Hindlimb muscle (tissue), 1 donor: Measurements from ENCODE around the gene NEDD9. TPM values are rescaled to one million over a fixed set of nuclear protein-coding genes. Genes with fewer than 3 reads are reported as not detected.

Experiments
- DNase-seq: peaks from one replicate; pipeline ENCODE4 v3.0.0-alpha.2; 2013
- polyA plus RNA-seq: library from polyadenylated mRNA; unstranded; fragments of 120-200 nt; gene quantifications from one replicate; pipeline ENCODE4 v1.2.1, GENCODE V29; 2013; ENCODE audit not compliant: insufficient read length

The NEDD9 gene
- polyA plus RNA-seq, 1 donor: 9.6 TPM

- DNase-seq: no peak
Measured at GRCh38 chr6:11174242-11174611, 58.2 kb downstream of the NEDD9 start.

- DNase-seq: peak; percentile 53
Measured at GRCh38 chr6:11172501-11173327, 59.8 kb downstream of the NEDD9 start.

- no peak for DNase-seq
Measured at GRCh38 chr6:11171952-11172351, 60.5 kb downstream of the NEDD9 start.

- DNase-seq: no peak
Measured at GRCh38 chr6:11168091-11168635, 64.3 kb downstream of the NEDD9 start.

GRCh38 chr6:11166948-11167347 lies 65.5 kb downstream of the NEDD9 start:
- no peak for DNase-seq

GRCh38 chr6:11164717-11165646 lies 67.5 kb downstream of the NEDD9 start:
- no peak for DNase-seq

- DNase-seq: no peak
Measured at GRCh38 chr6:11163932-11164331, 68.5 kb downstream of the NEDD9 start.

- no peak for DNase-seq
Measured at GRCh38 chr6:11162262-11162661, 70.2 kb downstream of the NEDD9 start.

- no peak for DNase-seq
Measured at GRCh38 chr6:11161031-11161956, 71.2 kb downstream of the NEDD9 start.

- no peak for DNase-seq
Measured at GRCh38 chr6:11160199-11160598, 72.3 kb downstream of the NEDD9 start.

GRCh38 chr6:11155589-11155988 lies 76.9 kb downstream of the NEDD9 start:
- no peak for DNase-seq

- DNase-seq: no peak
Measured at GRCh38 chr6:11153447-11153846, 79.0 kb downstream of the NEDD9 start.

GRCh38 chr6:11152581-11152980 lies 79.9 kb downstream of the NEDD9 start:
- DNase-seq: no peak

GRCh38 chr6:11151488-11151887 lies 81.0 kb downstream of the NEDD9 start:
- DNase-seq: no peak

- DNase-seq: no peak
Measured at GRCh38 chr6:11149551-11149950, 82.9 kb downstream of the NEDD9 start.

- no peak for DNase-seq
Measured at GRCh38 chr6:11146117-11146826, 86.2 kb downstream of the NEDD9 start.

GRCh38 chr6:11144393-11144851 lies 88.0 kb downstream of the NEDD9 start:
- DNase-seq: peak; percentile 79

GRCh38 chr6:11143394-11144371 lies 88.8 kb downstream of the NEDD9 start:
- peak; percentile 20 for DNase-seq

- DNase-seq: no peak
Measured at GRCh38 chr6:11142296-11143027, 90.0 kb downstream of the NEDD9 start.
